ENCODE measurements around the gene CITED2. TPM values are rescaled to one million over a fixed set of nuclear protein-coding genes. Genes with fewer than 3 reads are reported as not detected.

CITED2 gene
- total RNA-seq, 4 donors from 2014 or later: 70.8 to 395 (median 345) TPM

- peaks cover 18 to 22% of the 10 kb centered on the region in 2 donors for H3K4me1 ChIP-seq
- H3K27me3 ChIP-seq: no peaks in the 10 kb centered on the region
- H3K9me3 ChIP-seq: no peaks in the 10 kb centered on the region
- peak overlapping the region; percentile 85 to 97 (median 87) for H3K4me3 ChIP-seq
- intact Hi-C loops (cut with DNase I; ENCODE audit: low total_unique reads) (loop anchor here (1.0 to 10.0 kb wide), 5 partner anchors 216 to 601 kb away; partner anchors contain the start of gene HECA), in situ Hi-C loops (cut with MboI; ENCODE audit: low sequenced_read_pairs in 4 of 4) (loop anchor here in 3 of 4 donors (5.0 to 25.0 kb wide), 3 partner anchors 386 to 389 kb away; no protein-coding TSS in a partner anchor)
- peaks cover 0 to 16% of the 10 kb centered on the region in 2 donors for H3K36me3 ChIP-seq
- TF ChIP-seq, protein P1, sequence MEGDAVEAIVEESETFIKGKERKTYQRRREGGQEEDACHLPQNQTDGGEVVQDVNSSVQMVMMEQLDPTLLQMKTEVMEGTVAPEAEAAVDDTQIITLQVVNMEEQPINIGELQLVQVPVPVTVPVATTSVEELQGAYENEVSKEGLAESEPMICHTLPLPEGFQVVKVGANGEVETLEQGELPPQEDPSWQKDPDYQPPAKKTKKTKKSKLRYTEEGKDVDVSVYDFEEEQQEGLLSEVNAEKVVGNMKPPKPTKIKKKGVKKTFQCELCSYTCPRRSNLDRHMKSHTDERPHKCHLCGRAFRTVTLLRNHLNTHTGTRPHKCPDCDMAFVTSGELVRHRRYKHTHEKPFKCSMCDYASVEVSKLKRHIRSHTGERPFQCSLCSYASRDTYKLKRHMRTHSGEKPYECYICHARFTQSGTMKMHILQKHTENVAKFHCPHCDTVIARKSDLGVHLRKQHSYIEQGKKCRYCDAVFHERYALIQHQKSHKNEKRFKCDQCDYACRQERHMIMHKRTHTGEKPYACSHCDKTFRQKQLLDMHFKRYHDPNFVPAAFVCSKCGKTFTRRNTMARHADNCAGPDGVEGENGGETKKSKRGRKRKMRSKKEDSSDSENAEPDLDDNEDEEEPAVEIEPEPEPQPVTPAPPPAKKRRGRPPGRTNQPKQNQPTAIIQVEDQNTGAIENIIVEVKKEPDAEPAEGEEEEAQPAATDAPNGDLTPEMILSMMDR (IDR thresholded peaks at IDR 0.05 in 4 of 5, conservative IDR thresholded peaks at IDR 0.05 in 1 of 5): no peak
- TF ChIP-seq POLR2A (IDR thresholded peaks at IDR 0.05): no peak
- peak overlapping the region; percentile 94 to 97 (median 96) for H3K27ac ChIP-seq
- peak; percentile 23 to 27 for DNase-seq
- ATAC-seq: peak in 1 of 2 donors; percentile 2
Measured at GRCh38 chr6:139376017-139376330, 1.5 kb upstream of the CITED2 start.

DNA sequence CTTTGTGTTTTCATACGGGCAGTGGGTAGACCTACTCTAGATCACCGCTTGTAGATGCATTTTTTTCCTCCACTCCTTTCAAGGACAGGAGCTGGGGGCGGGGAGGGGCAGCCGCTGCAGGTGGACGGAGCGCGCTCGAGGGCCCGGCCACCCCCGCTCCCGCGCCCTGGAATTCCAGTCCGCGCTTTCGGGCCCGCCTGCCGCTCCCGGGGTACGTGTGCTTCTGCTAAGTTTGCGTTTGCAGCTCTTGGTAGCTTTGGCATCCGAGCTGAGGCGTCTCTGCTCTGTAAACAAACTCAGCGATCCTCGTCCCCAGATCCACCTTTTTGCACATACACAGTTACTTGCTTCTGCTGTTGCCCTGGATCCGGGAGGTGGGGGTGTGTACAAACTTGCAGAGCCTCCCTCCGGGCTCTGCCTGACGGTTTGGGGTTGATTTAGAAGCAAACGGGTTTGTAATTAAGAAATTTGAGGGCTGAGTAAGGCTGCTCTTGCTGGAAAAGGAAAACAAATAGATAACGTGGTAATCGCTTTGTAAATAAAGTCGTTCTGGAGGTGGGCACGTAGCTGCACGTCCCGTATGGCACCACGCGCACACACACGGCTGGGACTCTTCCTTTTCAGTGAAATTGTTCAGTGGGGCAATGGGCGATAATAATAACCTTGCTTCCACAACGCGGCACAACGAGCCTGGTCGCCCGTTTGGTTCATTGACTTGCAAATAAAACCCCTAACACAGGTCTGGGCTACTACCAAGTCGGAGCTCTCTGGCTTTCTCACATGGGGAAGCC lies 973 bp upstream of the CITED2 start:
- Histone ChIP-seq H3K36me3 (peaks cover 0 to 16% of the 10 kb centered on the region in 2 donors), H3K4me3 (peak overlapping the region; percentile 85 to 97 (median 87)), H3K4me1 (peaks cover 22 to 26% of the 10 kb centered on the region in 2 donors), H3K27me3 (no peaks in the 10 kb centered on the region), H3K9me3 (no peaks in the 10 kb centered on the region), H3K27ac (peak overlapping the region; percentile 94 to 97 (median 96))
- in situ Hi-C loops (cut with MboI; ENCODE audit: low sequenced_read_pairs in 4 of 4): loop anchor here in 3 of 4 donors (5.0 to 25.0 kb wide), 3 partner anchors 387 to 389 kb away; no protein-coding TSS in a partner anchor
- intact Hi-C loops (cut with DNase I; ENCODE audit: low total_unique reads): loop anchor here (1.0 to 10.0 kb wide), 7 partner anchors 165 to 602 kb away; partner anchors contain the start of gene HECA
- peak; percentile 93 to 94 for DNase-seq
- peak; percentile 63 to 71 for ATAC-seq
- TF ChIP-seq, protein P1 (IDR thresholded peaks at IDR 0.05 in 4 of 5, conservative IDR thresholded peaks at IDR 0.05 in 1 of 5): no peak
- peak; percentile 38 to 74 for TF ChIP-seq POLR2A (IDR thresholded peaks at IDR 0.05)

GRCh38 chr6:139373928-139374356 lies 506 bp downstream of the CITED2 start:
- intact Hi-C loops (cut with DNase I; ENCODE audit: low total_unique reads): loop anchor here (2.0 to 10.0 kb wide), 7 partner anchors 82 to 618 kb away; partner anchors contain the start of gene TXLNB
- no peak for DNase-seq
- Histone ChIP-seq H3K27me3 (no peaks in the 10 kb centered on the region), H3K9me3 (no peaks in the 10 kb centered on the region), H3K4me1 (peaks cover 36 to 38% of the 10 kb centered on the region in 2 donors), H3K4me3 (peak overlapping the region; percentile 85 to 97 (median 87)), H3K27ac (peak overlapping the region; percentile 94 to 97 (median 96)), H3K36me3 (peaks cover 0 to 16% of the 10 kb centered on the region in 2 donors)
- in situ Hi-C loops (cut with MboI; ENCODE audit: low sequenced_read_pairs in 4 of 4): loop anchor here in 3 of 4 donors (10.0 to 25.0 kb wide), 4 partner anchors 237 to 1063 kb away; partner anchors contain the start of gene HECA (in 1 of the 3)
- ATAC-seq: peak in 1 of 2 donors; percentile 16
- no peak for TF ChIP-seq POLR2A (IDR thresholded peaks at IDR 0.05)
- TF ChIP-seq, protein P1 (IDR thresholded peaks at IDR 0.05 in 4 of 5, conservative IDR thresholded peaks at IDR 0.05 in 1 of 5): no peak

DNA sequence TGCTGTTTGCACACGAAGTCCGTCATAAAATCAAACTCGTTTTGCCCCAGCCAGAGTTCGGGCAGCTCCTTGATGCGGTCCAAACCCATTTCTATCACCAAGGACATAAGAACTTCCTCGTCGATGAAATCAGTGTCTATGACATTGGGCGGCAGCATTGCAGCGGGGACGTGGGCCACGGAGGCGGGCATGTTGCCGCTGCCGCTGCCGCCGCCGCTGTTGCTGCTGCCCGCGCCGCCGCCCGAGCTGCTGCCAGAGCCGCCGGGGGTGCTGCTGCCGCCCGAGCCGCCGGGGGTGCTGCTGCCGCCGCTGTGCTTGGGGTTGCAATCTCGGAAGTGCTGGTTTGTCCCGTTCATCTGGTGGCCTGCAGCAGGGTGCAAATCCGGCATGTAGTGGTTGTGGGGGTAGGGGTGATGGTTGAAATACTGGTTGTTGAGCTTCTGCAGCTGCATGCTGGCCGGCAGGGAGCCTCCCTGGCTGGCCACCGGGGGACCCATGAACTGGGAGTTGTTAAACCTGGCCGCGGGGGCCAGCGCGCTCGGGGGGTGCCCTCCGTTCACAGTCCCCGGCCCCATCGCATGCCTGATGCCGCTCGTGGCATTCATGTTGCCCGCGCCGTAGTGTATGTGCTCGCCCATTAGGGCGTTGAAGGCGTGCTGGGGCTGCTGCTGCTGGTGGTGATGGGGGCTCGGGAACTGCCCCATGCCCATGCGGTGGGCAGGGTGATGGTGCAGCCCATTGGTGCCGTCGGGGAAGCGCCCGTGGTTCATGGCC lies 1.1 kb downstream of the CITED2 start:
- peaks cover 36 to 42% of the 10 kb centered on the region in 2 donors for H3K4me1 ChIP-seq
- H3K27me3 ChIP-seq: no peaks in the 10 kb centered on the region
- intact Hi-C loops (cut with DNase I; ENCODE audit: low total_unique reads) (loop anchor here (5.0 to 10.0 kb wide), 5 partner anchors 81 to 619 kb away; partner anchors contain the start of gene TXLNB), in situ Hi-C loops (cut with MboI; ENCODE audit: low sequenced_read_pairs in 4 of 4) (loop anchor here in 3 of 4 donors (10.0 to 25.0 kb wide), 4 partner anchors 236 to 1064 kb away; partner anchors contain the start of gene HECA (in 1 of the 3))
- peak; percentile 15 to 65 for DNase-seq
- TF ChIP-seq, protein P1 (IDR thresholded peaks at IDR 0.05 in 4 of 5, conservative IDR thresholded peaks at IDR 0.05 in 1 of 5): peak in 4 of 5 experiments; percentile 31 to 39 (median 35)
- TF ChIP-seq POLR2A (IDR thresholded peaks at IDR 0.05): no peak
- peak overlapping the region; percentile 94 to 97 (median 96) for H3K27ac ChIP-seq
- H3K4me3 ChIP-seq: peak overlapping the region; percentile 85 to 97 (median 87)
- peaks cover 0 to 16% of the 10 kb centered on the region in 2 donors for H3K36me3 ChIP-seq
- ATAC-seq: no peak
- H3K9me3 ChIP-seq: no peaks in the 10 kb centered on the region
